Astrocyte of the spinal cord (primary cell): ENCODE data around the gene NDUFC1.
A peak's percentile ranks its signal among the peaks of the same experiment; 100 is the strongest.

Source experiments
- DNase-seq: peaks from one replicate; pipeline ENCODE4 v3.0.0; 2011; ENCODE audit warnings: low read depth, low spot score
- H3K4me3 ChIP-seq: 2 replicates; pipeline ENCODE4 v1.5.1; 2011; ENCODE audit warnings: low read depth, mild to moderate bottlenecking, low read length, moderate library complexity
- in situ Hi-C: cut with HindIII; loops from 2 replicates; pipeline ENCODE4 v1.10.0; 2017; ENCODE audit warnings: low sequenced_read_pairs
- TF ChIP-seq, protein P1 (sequence below): IDR thresholded peaks from 2 replicates; pipeline ENCODE4 v1.5.1; 2012; ENCODE audit warnings: low read depth, mild to moderate bottlenecking, low read length, inconsistent platforms

Gene NDUFC1

DNA sequence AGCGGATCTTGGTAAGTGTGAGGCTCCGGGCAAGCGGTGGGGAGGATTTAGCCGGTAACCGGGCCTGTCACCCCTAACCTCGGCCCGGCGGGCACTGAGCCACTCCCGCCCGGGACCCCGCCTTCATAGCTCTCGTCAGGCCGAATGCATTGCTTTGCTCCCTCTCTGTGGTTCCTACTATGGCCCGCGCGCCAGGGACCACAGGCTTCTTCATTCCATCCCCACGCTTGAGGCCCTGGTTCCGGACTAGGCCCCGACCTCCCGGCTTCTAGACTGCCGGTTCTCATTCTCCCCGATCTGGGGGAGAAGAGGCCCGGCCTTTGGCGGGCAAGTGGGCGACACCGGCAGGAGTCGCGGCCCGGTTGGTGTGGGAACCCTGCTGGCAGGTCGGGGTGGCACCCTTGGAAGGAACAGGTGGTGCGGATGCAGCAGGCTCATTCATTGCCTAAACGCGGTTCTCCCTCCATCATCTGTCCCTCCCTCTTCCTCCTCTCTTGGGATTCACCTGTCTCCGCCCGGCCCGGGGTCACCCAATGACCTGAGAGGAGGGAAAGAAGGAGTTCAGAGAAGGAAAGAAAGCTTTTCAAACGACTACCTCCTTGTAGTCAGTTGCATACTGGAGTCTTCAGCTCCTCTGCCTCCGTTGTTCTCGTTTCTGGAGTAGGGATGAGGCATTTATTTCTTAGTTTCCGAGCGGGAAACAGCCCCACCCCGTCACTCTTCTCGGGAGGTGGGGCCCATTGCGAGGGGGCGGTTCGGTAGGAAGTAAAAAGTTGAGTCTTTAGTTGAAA, at the start of gene NDUFC1:
NDUFC1 (minus strand) TSS at position 657 of the 791 bp plus-strand sequence. CDS start 6,679 bp downstream, outside the sequence.
- in situ Hi-C loops, result no loop called here
- TF ChIP-seq, protein P1, sequence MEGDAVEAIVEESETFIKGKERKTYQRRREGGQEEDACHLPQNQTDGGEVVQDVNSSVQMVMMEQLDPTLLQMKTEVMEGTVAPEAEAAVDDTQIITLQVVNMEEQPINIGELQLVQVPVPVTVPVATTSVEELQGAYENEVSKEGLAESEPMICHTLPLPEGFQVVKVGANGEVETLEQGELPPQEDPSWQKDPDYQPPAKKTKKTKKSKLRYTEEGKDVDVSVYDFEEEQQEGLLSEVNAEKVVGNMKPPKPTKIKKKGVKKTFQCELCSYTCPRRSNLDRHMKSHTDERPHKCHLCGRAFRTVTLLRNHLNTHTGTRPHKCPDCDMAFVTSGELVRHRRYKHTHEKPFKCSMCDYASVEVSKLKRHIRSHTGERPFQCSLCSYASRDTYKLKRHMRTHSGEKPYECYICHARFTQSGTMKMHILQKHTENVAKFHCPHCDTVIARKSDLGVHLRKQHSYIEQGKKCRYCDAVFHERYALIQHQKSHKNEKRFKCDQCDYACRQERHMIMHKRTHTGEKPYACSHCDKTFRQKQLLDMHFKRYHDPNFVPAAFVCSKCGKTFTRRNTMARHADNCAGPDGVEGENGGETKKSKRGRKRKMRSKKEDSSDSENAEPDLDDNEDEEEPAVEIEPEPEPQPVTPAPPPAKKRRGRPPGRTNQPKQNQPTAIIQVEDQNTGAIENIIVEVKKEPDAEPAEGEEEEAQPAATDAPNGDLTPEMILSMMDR, result peak; percentile 21
- H3K4me3 ChIP-seq, result peak within 1 kb of the TSS; percentile 95
- peak; percentile 52 for DNase-seq

DNA sequence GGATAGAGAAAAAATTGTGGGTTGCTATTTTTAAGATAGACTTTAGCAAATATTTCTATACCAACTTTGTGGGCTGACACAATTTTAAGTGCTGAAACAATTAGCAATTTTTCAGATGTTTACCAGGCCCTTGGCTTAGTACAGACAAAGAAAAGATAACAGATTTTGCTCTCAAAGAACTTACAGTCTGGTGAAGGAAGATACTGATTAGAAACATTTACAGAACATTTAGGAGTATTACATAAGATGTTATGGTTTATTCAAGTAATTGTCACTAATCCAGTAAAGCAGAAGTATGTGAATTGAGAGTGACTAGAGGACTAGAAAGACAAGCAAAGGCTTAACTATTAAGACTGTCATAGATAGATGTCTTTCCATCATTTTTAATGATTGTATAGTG, 35.3 kb upstream of the NDUFC1 start:
- TF ChIP-seq, protein P1, result no peak
- in situ Hi-C loops, result no loop called here
- no peak overlapping the region for H3K4me3 ChIP-seq
- DNase-seq, result no peak

DNA sequence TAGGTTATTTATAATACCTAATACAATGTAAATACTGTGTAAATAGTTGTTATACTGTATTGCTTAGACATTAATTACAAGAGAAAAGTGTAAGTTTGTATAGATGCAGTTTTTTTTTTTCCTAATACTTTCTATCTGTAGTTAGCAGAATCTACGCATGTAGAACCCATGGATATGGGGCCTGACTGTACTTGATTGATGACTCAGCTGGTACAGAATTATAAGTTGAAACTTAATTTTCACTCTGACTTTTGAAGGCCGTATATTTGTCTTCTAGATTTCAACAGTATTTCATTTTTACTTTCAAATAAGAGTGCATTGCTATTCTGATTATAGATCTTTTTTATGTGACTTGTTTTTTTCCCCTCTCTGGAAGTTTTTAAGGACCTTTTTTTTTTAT, 30.8 kb upstream of the NDUFC1 start:
- in situ Hi-C loops, result no loop called here
- DNase-seq, result no peak
- TF ChIP-seq, protein P1, result no peak
- no peak overlapping the region for H3K4me3 ChIP-seq

DNA sequence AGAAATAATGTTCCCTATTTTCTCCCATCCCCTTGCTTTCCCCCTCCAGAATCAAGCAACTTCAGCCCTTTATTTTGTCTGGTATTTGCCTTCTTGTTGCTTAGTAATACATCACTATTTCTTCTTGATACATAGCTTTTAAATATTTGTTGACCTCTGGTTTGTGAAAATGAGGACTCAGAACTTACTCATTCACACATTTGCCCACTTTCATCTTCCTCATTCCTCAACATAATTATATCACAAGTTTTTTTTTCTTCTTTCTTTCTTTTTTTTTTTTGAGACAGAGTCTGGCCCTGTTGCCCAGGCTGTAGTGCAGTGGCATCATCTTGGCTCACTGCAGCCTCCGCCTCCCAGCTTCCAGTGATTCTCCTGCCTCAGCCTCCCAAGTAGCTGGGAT, 28.9 kb upstream of the NDUFC1 start:
- TF ChIP-seq, protein P1, result no peak
- no peak for DNase-seq
- in situ Hi-C loops, result no loop called here
- H3K4me3 ChIP-seq, result no peak overlapping the region

DNA sequence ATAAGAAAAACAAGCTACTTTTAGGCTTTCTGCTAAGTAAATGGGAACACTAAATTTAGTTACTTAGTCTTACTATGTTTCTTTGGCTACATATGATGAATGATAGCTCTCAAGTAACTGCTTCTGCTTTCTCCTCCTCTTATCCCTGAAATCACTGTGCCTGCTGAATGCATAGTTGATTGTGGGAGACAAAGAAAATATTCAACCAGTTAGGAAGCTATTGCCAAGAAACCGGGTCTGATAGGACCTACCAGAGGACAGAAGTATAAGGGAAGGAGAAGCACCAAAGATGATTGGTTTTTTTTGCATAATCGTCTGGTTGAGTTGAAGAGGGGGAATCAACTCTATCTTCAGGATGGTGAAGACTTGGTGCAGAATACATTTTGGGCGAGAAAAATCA, 28.0 kb upstream of the NDUFC1 start:
- no peak overlapping the region for H3K4me3 ChIP-seq
- DNase-seq, result no peak
- in situ Hi-C loops, result no loop called here
- TF ChIP-seq, protein P1, result no peak

DNA sequence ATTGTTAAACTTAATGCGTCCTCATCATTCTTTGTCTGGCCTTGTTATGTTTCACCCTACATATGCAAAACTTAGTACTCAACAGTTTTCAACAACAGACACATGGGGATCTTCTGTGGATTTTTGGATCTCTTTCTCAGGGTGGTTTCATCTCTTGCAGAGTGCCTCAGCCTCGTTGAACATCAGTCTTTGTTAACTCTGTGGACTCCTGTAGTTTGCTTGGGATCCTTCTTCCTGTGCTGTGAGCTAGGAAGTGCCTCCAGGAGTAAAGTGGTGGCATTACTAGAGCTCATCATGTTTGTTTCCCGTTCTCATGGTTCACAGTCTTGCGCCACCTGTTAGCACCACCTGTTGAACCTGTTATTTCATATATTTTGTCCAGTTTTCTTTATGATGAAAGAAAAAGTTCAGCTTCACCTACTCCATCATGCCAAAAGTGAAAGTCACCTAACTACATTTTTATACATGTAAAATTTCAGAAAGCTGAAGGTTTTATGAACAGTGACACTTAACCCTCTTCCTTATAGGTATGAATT, 27.5 kb upstream of the NDUFC1 start:
- TF ChIP-seq, protein P1, result no peak
- no peak overlapping the region for H3K4me3 ChIP-seq
- in situ Hi-C loops, result no loop called here
- DNase-seq, result no peak
